Loucy (cell line): ENCODE results near the gene PCBP3.

ENCODE experiments used
- H2AFZ ChIP-seq: fragments of 200-600 bp; sonication (generic); 2 replicates; pipeline ENCODE4 v1.6.0; 2016; ENCODE audit warnings: antibody characterized with exemption, mild to moderate bottlenecking, low read length, moderate library complexity
- H3F3A ChIP-seq: fragments of 200-600 bp; 2 replicates; pipeline ENCODE4 v1.6.0; 2016; ENCODE audit warnings: antibody characterized with exemption, low read depth, mild to moderate bottlenecking
- H3K27me3 ChIP-seq: fragments of 200-600 bp; sonication (generic); 2 replicates; pipeline ENCODE4 v1.6.1; 2014; ENCODE audit warnings: low read length, mild to moderate bottlenecking; ENCODE audit not compliant: insufficient read depth, poor library complexity, severe bottlenecking
- H3K36me3 ChIP-seq: fragments of 200-600 bp; sonication (generic); 2 replicates; pipeline ENCODE4 v1.6.1; 2016; ENCODE audit warnings: low read length; ENCODE audit not compliant: insufficient read depth
- H3K4me1 ChIP-seq: fragments of 200-600 bp; sonication (generic); 2 replicates; pipeline ENCODE4 v1.5.1; 2014; ENCODE audit warnings: low read length, mild to moderate bottlenecking; ENCODE audit not compliant: insufficient read depth, poor library complexity, severe bottlenecking
- H3K4me2 ChIP-seq: fragments of 200-600 bp; sonication (generic); 2 replicates; pipeline ENCODE4 v1.6.0; 2014; ENCODE audit warnings: antibody characterized with exemption, low read length, low read depth, mild to moderate bottlenecking; ENCODE audit not compliant: poor library complexity, severe bottlenecking
- H3K4me3 ChIP-seq: fragments of 200-600 bp; sonication (generic); 2 replicates; pipeline ENCODE4 v1.5.1; 2014; ENCODE audit warnings: low read length, mild to moderate bottlenecking, mixed read lengths; ENCODE audit not compliant: poor library complexity, severe bottlenecking
- H3K79me2 ChIP-seq: fragments of 200-600 bp; sonication (generic); 2 replicates; pipeline ENCODE4 v1.6.1; 2014; ENCODE audit warnings: low read length; ENCODE audit not compliant: insufficient read depth
- H3K9ac ChIP-seq: fragments of 200-600 bp; sonication (generic); 2 replicates; pipeline ENCODE4 v1.6.0; 2014; ENCODE audit warnings: mild to moderate bottlenecking, low read depth, low read length, moderate library complexity; ENCODE audit not compliant: poor library complexity, severe bottlenecking
- H3K9me2 ChIP-seq: fragments of 200-600 bp; sonication (generic); replicated peaks from 2 replicates; pipeline ENCODE4 v1.6.1; 2016; ENCODE audit warnings: low read depth, low read length, mixed read lengths
- H3K9me3 ChIP-seq: fragments of 200-600 bp; sonication (generic); 2 replicates; pipeline ENCODE4 v1.6.1; 2014; ENCODE audit warnings: mild to moderate bottlenecking, antibody characterized with exemption, low read length, low read depth; ENCODE audit not compliant: insufficient read depth
- H4K20me1 ChIP-seq: fragments of 200-600 bp; sonication (generic); 2 replicates; pipeline ENCODE4 v1.6.0; 2014; ENCODE audit warnings: antibody characterized with exemption, low read length, mild to moderate bottlenecking; ENCODE audit not compliant: insufficient read depth, poor library complexity, severe bottlenecking
- EZH2phosphoT487 ChIP-seq: fragments of 200-600 bp; IDR thresholded peaks from 2 replicates; pipeline ENCODE4 v1.6.1; 2018; ENCODE audit warnings: antibody characterized with exemption, mild to moderate bottlenecking, moderate library complexity, borderline replicate concordance
- TF ChIP-seq, protein P1 (sequence below): fragments of 200-600 bp; sonication (generic); conservative IDR thresholded peaks from 2 replicates; pipeline ENCODE4 v1.5.1; 2014; ENCODE audit warnings: mild to moderate bottlenecking, antibody characterized with exemption, low read length

PCBP3 gene

DNA sequence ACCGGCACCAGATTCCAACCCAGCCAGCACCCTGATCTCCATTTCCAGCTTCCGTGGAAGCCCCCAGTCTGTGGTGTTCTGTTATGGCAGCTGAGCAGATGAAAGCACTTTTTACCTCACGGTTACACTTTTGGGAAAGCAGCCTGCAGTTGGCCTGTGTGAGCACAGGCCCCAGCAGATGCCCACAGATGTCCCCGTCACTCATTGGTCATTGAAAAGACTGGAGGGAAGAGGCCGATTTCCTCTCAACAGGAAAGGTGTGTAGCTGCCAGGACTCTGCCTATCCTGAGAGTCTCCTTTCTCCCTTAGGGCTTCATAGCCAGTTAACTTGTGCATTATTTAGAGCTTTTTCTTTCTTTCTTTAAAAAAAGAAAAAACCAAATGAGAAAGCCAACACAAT, 123.0 kb downstream of the PCBP3 start:
- no peaks in the 10 kb centered on the region for H3K9me2 ChIP-seq
- no peaks in the 10 kb centered on the region for H3K4me1 ChIP-seq
- H3K9ac ChIP-seq = no peak overlapping the region
- H4K20me1 ChIP-seq = no peaks in the 10 kb centered on the region
- H3F3A ChIP-seq = no peaks in the 10 kb centered on the region
- no peak overlapping the region for H2AFZ ChIP-seq
- TF ChIP-seq, protein P1, sequence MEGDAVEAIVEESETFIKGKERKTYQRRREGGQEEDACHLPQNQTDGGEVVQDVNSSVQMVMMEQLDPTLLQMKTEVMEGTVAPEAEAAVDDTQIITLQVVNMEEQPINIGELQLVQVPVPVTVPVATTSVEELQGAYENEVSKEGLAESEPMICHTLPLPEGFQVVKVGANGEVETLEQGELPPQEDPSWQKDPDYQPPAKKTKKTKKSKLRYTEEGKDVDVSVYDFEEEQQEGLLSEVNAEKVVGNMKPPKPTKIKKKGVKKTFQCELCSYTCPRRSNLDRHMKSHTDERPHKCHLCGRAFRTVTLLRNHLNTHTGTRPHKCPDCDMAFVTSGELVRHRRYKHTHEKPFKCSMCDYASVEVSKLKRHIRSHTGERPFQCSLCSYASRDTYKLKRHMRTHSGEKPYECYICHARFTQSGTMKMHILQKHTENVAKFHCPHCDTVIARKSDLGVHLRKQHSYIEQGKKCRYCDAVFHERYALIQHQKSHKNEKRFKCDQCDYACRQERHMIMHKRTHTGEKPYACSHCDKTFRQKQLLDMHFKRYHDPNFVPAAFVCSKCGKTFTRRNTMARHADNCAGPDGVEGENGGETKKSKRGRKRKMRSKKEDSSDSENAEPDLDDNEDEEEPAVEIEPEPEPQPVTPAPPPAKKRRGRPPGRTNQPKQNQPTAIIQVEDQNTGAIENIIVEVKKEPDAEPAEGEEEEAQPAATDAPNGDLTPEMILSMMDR = no peak
- TF ChIP-seq EZH2phosphoT487 = no peak
- no peaks in the 10 kb centered on the region for H3K9me3 ChIP-seq
- H3K36me3 ChIP-seq = no peaks in the 10 kb centered on the region
- H3K27me3 ChIP-seq = no peaks in the 10 kb centered on the region
- no peak overlapping the region for H3K4me2 ChIP-seq
- H3K79me2 ChIP-seq = no peaks in the 10 kb centered on the region
- H3K4me3 ChIP-seq = no peak overlapping the region

DNA sequence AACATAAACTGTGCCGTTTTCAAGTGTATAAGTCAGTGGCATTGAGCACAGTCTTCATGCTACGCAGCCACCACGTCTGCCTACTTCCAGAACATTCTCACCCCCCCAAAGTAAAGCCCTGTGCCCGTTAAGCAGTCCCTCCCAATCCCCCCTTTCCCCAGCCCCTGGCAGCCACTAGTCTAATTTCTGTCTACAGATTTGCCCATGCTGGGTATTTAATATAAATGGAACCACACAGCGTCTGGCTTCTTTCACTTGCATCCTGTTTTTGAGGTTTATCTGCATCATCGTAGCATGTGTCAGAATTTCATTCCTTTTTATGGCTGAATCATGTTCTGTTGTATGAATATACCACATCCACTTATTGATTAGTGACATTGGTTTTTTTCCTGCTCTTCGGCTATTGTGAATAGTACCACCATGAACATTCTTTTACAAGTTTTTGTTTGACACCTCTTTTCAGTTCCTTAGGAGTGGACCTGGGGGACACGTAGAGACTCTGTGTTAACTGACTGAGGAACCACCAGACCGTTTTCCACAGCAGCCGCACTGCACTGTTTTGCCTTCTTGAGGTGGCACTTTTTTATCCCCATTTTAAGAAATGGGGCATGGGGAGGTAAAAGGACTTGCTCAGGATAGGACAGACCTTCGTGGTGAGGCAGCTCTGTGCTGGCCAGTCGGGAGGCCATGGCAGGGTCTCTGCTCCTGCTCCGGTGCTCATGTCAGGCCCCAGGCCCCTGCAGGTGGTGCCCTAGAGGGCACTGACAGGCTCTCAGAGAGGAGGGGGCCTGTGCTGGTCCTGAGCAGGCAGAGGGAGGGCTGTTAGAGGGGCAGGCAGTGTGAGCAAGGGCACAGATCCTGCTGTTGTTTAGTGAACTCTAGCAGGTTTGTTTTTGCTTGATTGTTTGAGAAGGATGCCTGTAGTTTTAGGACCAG, 123.8 kb downstream of the PCBP3 start:
- Histone ChIP-seq H3F3A (no peaks in the 10 kb centered on the region), H3K4me3 (no peak overlapping the region), H3K4me2 (no peak overlapping the region), H2AFZ (no peak overlapping the region), H3K9me2 (no peaks in the 10 kb centered on the region), H3K9me3 (no peaks in the 10 kb centered on the region), H3K36me3 (no peaks in the 10 kb centered on the region), H4K20me1 (no peaks in the 10 kb centered on the region), H3K79me2 (no peaks in the 10 kb centered on the region), H3K4me1 (no peaks in the 10 kb centered on the region), H3K9ac (no peak overlapping the region), H3K27me3 (no peaks in the 10 kb centered on the region)
- no peak for TF ChIP-seq EZH2phosphoT487
- TF ChIP-seq, protein P1 = no peak

DNA sequence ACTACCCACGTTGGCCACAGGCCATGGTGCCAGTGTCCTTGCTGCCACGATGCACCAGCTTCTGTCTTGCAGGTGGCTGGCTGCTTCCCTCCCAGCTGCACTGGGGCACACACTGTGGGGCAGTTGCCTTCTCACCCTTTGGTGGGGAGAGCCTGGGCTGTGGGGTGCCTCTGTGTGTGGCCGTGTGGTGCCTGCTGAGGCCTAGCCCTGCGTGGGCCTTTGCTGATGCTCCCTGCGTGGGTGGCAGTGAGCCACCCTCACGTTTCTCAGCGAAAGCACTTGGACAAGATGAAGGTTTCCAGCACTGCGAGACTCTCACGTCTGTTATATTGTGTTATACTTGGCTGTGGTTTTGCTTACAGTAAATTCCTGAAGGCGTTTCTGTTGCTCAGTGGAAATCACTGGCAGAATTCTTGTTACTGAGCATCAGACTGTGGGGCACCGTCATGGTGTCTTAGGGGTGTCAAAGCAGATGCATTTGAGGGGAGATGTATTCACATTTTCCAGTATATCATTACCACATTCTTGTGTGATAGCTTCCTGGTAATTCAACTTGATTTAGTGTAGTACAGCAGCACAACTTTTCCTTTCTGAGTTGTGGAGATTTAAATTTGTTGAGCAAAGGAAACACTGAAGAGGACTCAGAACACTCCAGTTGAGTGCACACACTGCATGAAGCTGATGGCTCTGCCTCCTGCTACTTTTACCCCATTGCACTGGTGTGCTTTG, 124.7 kb downstream of the PCBP3 start:
- TF ChIP-seq EZH2phosphoT487 = no peak
- TF ChIP-seq, protein P1 = no peak
- Histone ChIP-seq H3K9me3 (no peaks in the 10 kb centered on the region), H3K4me3 (no peak overlapping the region), H3K9ac (no peak overlapping the region), H4K20me1 (no peaks in the 10 kb centered on the region), H3K27me3 (no peaks in the 10 kb centered on the region), H3K79me2 (no peaks in the 10 kb centered on the region), H3K9me2 (no peaks in the 10 kb centered on the region), H3K36me3 (no peaks in the 10 kb centered on the region), H3K4me2 (no peak overlapping the region), H3F3A (no peaks in the 10 kb centered on the region), H2AFZ (no peak overlapping the region), H3K4me1 (no peaks in the 10 kb centered on the region)
